ENCODE measurements around the gene ZNRF1. TPM values are rescaled to one million over a fixed set of nuclear protein-coding genes. Genes with fewer than 3 reads are reported as not detected.
A peak's percentile ranks its signal among the peaks of the same experiment; 100 is the strongest.

The ZNRF1 gene
- total and polyA plus RNA-seq, 8 donors: 5.3 to 11.4 (median 7.9) TPM

- ATAC-seq: no peak
- TF ChIP-seq CTCF (IDR thresholded peaks at IDR 0.05): no peak
- H3K36me3 ChIP-seq: no peaks in the 10 kb centered on the region
- FAIRE-seq: no peak
- intact Hi-C loops (cut with DNase I): loop anchor here in 2 of 3 donors (5.0 to 10.0 kb wide), 2 partner anchors 116 to 249 kb away; partner anchors contain the start of gene ZNRF1 (in 2 of the 2)
- no peak overlapping the region for H3K4me3 ChIP-seq
- no peaks in the 10 kb centered on the region for H3K27me3 ChIP-seq
- H3K4me1 ChIP-seq: peaks cover 19 to 37% (median 34%) of the 10 kb centered on the region in 3 donors
- WGBS, 2 donors: 92 to 93% methylated on average over 20 of the region's 20 CpGs
- H3K9me3 ChIP-seq: no peaks in the 10 kb centered on the region
- DNase-seq: peak in 1 of 6 donors; percentile 74
- no peak overlapping the region for H3K27ac ChIP-seq
Measured at GRCh38 chr16:75113541-75114121, 114.8 kb downstream of the ZNRF1 start.

- TF ChIP-seq CTCF (IDR thresholded peaks at IDR 0.05): no peak
- WGBS, 2 donors: 93% methylated on average over 39 to 44 of the region's 44 CpGs
- H3K4me3 ChIP-seq: no peak overlapping the region
- no peaks in the 10 kb centered on the region for H3K36me3 ChIP-seq
- intact Hi-C loops (cut with DNase I): loop anchor here in 2 of 3 donors (5.0 to 10.0 kb wide), 2 partner anchors 117 to 250 kb away; partner anchors contain the start of gene ZNRF1 (in 2 of the 2)
- no peaks in the 10 kb centered on the region for H3K27me3 ChIP-seq
- peak in 1 of 6 donors; percentile 72 for DNase-seq
- H3K4me1 ChIP-seq: peaks cover 16 to 31% (median 28%) of the 10 kb centered on the region in 3 donors
- H3K9me3 ChIP-seq: no peaks in the 10 kb centered on the region
- no peak for FAIRE-seq
- H3K27ac ChIP-seq: no peak overlapping the region
- ATAC-seq: no peak
Measured at GRCh38 chr16:75114179-75114945, 115.5 kb downstream of the ZNRF1 start.

GRCh38 chr16:75114946-75115825 lies 116.4 kb downstream of the ZNRF1 start:
- Histone ChIP-seq H3K27me3 (no peaks in the 10 kb centered on the region), H3K9me3 (no peaks in the 10 kb centered on the region), H3K4me1 (peaks cover 8 to 23% (median 20%) of the 10 kb centered on the region in 3 donors), H3K36me3 (no peaks in the 10 kb centered on the region), H3K27ac (no peak overlapping the region), H3K4me3 (peak overlapping the region in 3 of 4 donors; percentile 42 to 56 (median 55))
- DNase-seq: peak in 1 of 6 donors; percentile 84
- ATAC-seq: no peak
- intact Hi-C loops (cut with DNase I): loop anchor here in 2 of 3 donors (5.0 to 10.0 kb wide), 2 partner anchors 118 to 250 kb away; partner anchors contain the start of gene ZNRF1 (in 2 of the 2)
- no peak for TF ChIP-seq CTCF (IDR thresholded peaks at IDR 0.05)
- no peak for FAIRE-seq
- WGBS, 2 donors: 80 to 87% methylated on average over 45 of the region's 45 CpGs

GRCh38 chr16:75116081-75116910 lies 117.5 kb downstream of the ZNRF1 start, which contains the start of gene LDHD:
TSS of gene LDHD (minus strand) at chr16:75116780. CDS start at chr16:75116720, 60 bp downstream.
- peak; percentile 98 to 99 (median 98) for ATAC-seq
- peak; percentile 86 to 97 (median 90) for DNase-seq
- Histone ChIP-seq H3K4me1 (peaks cover 0 to 11% (median 9%) of the 10 kb centered on the region in 3 donors), H3K27ac (peak within 1 kb of the TSS; percentile 72 to 76 (median 74)), H3K4me3 (peak within 1 kb of the TSS; percentile 21 to 56 (median 48)), H3K36me3 (no peaks in the 10 kb centered on the region), H3K9me3 (no peaks in the 10 kb centered on the region), H3K27me3 (no peaks in the 10 kb centered on the region)
- TF ChIP-seq CTCF (IDR thresholded peaks at IDR 0.05): no peak
- no peak for FAIRE-seq
- whole genome bisulfite sequencing, 2 donors: 18 to 32% methylated on average over 15 of the region's 15 CpGs
- intact Hi-C loops (cut with DNase I): loop anchor here in 1 of 3 donors (10.0 kb wide), 1 partner anchor 251 kb away; no protein-coding TSS in a partner anchor
